A673 (cell line): ENCODE results near the gene PCSK6. TPM values are rescaled to one million over a fixed set of nuclear protein-coding genes. Genes with fewer than 3 reads are reported as not detected.

Source experiments
- BruUV-seq: library from RNA; stranded (reverse); fragments of 400-500 nt; replicated peaks from 2 replicates; lab custom pipeline; 2021; lab: Mats Ljungman, UMichigan
- CTCF ChIA-PET: fragments of 300-600 bp; sonication (Branson Sonifier 250); formaldehyde crosslinking; loops from one replicate; lab custom pipeline; 2022; ENCODE audit warnings: antibody characterized with exemption; lab: Charles Lee
- POLR2A ChIA-PET: fragments of 300-600 bp; sonication (Branson Sonifier 250); formaldehyde crosslinking; loops from one replicate; lab custom pipeline; 2022; ENCODE audit warnings: antibody characterized with exemption; ENCODE audit not compliant: low non-redundant PET; lab: Charles Lee
- DNase-seq: peaks from one replicate; pipeline ENCODE4 v3.0.0-alpha.2; 2015; ENCODE audit warnings: low spot score
- H3K27ac ChIP-seq: fragments of 200-600 bp; sonication (generic); 2 replicates; pipeline ENCODE4 v1.5.1; 2016; ENCODE audit warnings: mixed run types, low read depth, mild to moderate bottlenecking, mixed read lengths, antibody characterized with exemption, low read length; ENCODE audit not compliant: poor library complexity, severe bottlenecking
- H3K27me3 ChIP-seq: fragments of 200-600 bp; sonication (generic); replicated peaks from 2 replicates; pipeline ENCODE4 v1.6.1; 2017; ENCODE audit warnings: mixed run types, low read depth, mild to moderate bottlenecking, mixed read lengths, antibody characterized with exemption, low read length; ENCODE audit not compliant: insufficient read depth, poor library complexity
- H3K36me3 ChIP-seq: fragments of 200-600 bp; sonication (generic); 2 replicates; pipeline ENCODE4 v1.6.1; 2016; ENCODE audit warnings: mixed run types, mild to moderate bottlenecking, mixed read lengths, antibody characterized with exemption, low read length; ENCODE audit not compliant: insufficient read depth, poor library complexity, severe bottlenecking
- H3K4me1 ChIP-seq: fragments of 200-600 bp; sonication (generic); 2 replicates; pipeline ENCODE4 v1.6.1; 2017; ENCODE audit warnings: mixed run types, mild to moderate bottlenecking, mixed read lengths, antibody characterized with exemption, low read length; ENCODE audit not compliant: insufficient read depth, poor library complexity, severe bottlenecking
- H3K4me3 ChIP-seq: fragments of 200-600 bp; sonication (generic); 2 replicates; pipeline ENCODE4 v1.5.1; 2016; ENCODE audit warnings: low read depth, mixed run types, mild to moderate bottlenecking, mixed read lengths, low read length; ENCODE audit not compliant: poor library complexity, severe bottlenecking
- H3K9me3 ChIP-seq: fragments of 200-600 bp; sonication (generic); 2 replicates; pipeline ENCODE4 v1.6.1; 2016; ENCODE audit warnings: mixed run types, low read depth, mild to moderate bottlenecking, mixed read lengths, antibody characterized with exemption, low read length; ENCODE audit not compliant: poor library complexity, severe bottlenecking
- CTCF ChIP-seq: fragments of 300-800, 200-600 bp; sonication (generic); conservative IDR thresholded peaks from 2 replicates; pipeline ENCODE4 v1.5.1; 2017; ENCODE audit warnings: low read depth, mild to moderate bottlenecking, antibody characterized with exemption, low read length, moderate library complexity, mixed read lengths
- EZH2 ChIP-seq: fragments of 200-600 bp; sonication (generic); IDR thresholded peaks from 2 replicates; pipeline ENCODE4 v1.6.1; 2017; ENCODE audit warnings: borderline replicate concordance, low read depth, mild to moderate bottlenecking, mixed read lengths, antibody characterized with exemption, low read length; ENCODE audit not compliant: poor library complexity, severe bottlenecking
- intact Hi-C: fragments of 100-400 bp; cut with micrococcal nuclease; formaldehyde crosslinking; loops from one replicate; pipeline ENCODE4 v1.10.0; 2022; ENCODE audit not compliant: unreplicated experiment
- total RNA-seq: library from RNA; stranded (reverse); gene quantifications from 2 replicates; pipeline ENCODE4 v1.2.3, GENCODE V29; 2021

PCSK6 gene
- total RNA-seq, 1 experiment from 2014 or later = 2.6 TPM

- CTCF ChIA-PET = no interaction called here
- no TSS peak for BruUV-seq
Measured at GRCh38 chr15:101307897-101308603, 181.5 kb downstream of the PCSK6 start.

GRCh38 chr15:101307048-101307896 lies 182.2 kb downstream of the PCSK6 start:
- Histone ChIP-seq H3K4me1 (no peaks in the 10 kb centered on the region), H3K9me3 (no peaks in the 10 kb centered on the region), H3K27ac (no peak overlapping the region), H3K36me3 (no peaks in the 10 kb centered on the region), H3K4me3 (no peak overlapping the region), H3K27me3 (no peaks in the 10 kb centered on the region)
- ChIA-PET POLR2A (no interaction called here), CTCF (no interaction called here)
- no peak for TF ChIP-seq CTCF
- TF ChIP-seq EZH2 = no peak
- intact Hi-C loops = no loop called here
- BruUV-seq = no TSS peak
- no peak for DNase-seq

More at GRCh38 chr15:101307897-101308603, 181.5 kb downstream of the PCSK6 start:
- no peak overlapping the region for H3K27ac ChIP-seq
- H3K9me3 ChIP-seq = no peaks in the 10 kb centered on the region
- H3K27me3 ChIP-seq = no peaks in the 10 kb centered on the region
- no peaks in the 10 kb centered on the region for H3K4me1 ChIP-seq
- intact Hi-C loops = no loop called here
- no peak for DNase-seq
- no peak overlapping the region for H3K4me3 ChIP-seq
- POLR2A ChIA-PET = no interaction called here
- no peak for TF ChIP-seq EZH2
- no peak for TF ChIP-seq CTCF
- H3K36me3 ChIP-seq = no peaks in the 10 kb centered on the region

GRCh38 chr15:101306341-101307047 lies 183.0 kb downstream of the PCSK6 start:
- H3K27me3 ChIP-seq = no peaks in the 10 kb centered on the region
- TF ChIP-seq EZH2 = no peak
- no peak for TF ChIP-seq CTCF
- ChIA-PET CTCF (no interaction called here), POLR2A (no interaction called here)
- H3K4me1 ChIP-seq = no peaks in the 10 kb centered on the region
- no peak overlapping the region for H3K4me3 ChIP-seq
- no peaks in the 10 kb centered on the region for H3K9me3 ChIP-seq
- H3K27ac ChIP-seq = no peak overlapping the region
- intact Hi-C loops = no loop called here
- no peaks in the 10 kb centered on the region for H3K36me3 ChIP-seq
- BruUV-seq = no TSS peak
- DNase-seq = no peak
